Vagina (tissue), 2 donors: ENCODE data around the gene NPM3. TPM values are rescaled to one million over a fixed set of nuclear protein-coding genes. Genes with fewer than 3 reads are reported as not detected.

Experiments used
- DNase-seq, 2 donors: peaks; one replicate each; pipeline ENCODE4 v3.0.0-alpha.2; 2017; ENCODE audit errors: extremely low spot score in 2 of 2
- H3K27ac ChIP-seq: fragments of 200-600 bp; sonication (generic); one replicate; pipeline ENCODE4 v1.5.1; 2019
- H3K27me3 ChIP-seq: fragments of 200-600 bp; sonication (generic); one replicate; pipeline ENCODE4 v1.5.1; 2019
- H3K36me3 ChIP-seq, 2 donors: fragments of 200-600 bp; sonication (generic); one replicate each; pipeline ENCODE4 v1.5.1; 2017 to 2019
- H3K4me1 ChIP-seq: fragments of 200-600 bp; sonication (generic); one replicate; pipeline ENCODE4 v1.5.1; 2019
- H3K4me3 ChIP-seq, 2 donors: fragments of 200-600 bp; sonication (generic); 1 replicate in 1 of 2; 2 replicates in 1 of 2; pipeline ENCODE4 v1.5.1; 2016 to 2019
- H3K9me3 ChIP-seq: fragments of 200-600 bp; sonication (generic); one replicate; pipeline ENCODE4 v1.5.1; 2019
- CTCF ChIP-seq, 3 experiments: fragments of 450-650 bp in 2 of 3; fragments of 200-600 bp in 1 of 3; sonication (generic) in 1 of 3; IDR thresholded peaks; one replicate each; pipeline ENCODE4 v1.5.1; 2017 to 2019; ENCODE audit warnings: antibody characterized with exemption in 3 of 3, mild to moderate bottlenecking in 2 of 3, moderate library complexity in 2 of 3
- POLR2A ChIP-seq, 2 donors: fragments of 450-650 bp; IDR thresholded peaks; one replicate each; pipeline ENCODE4 v1.6.1; 2017; ENCODE audit warnings: antibody characterized with exemption in 2 of 2, mild to moderate bottlenecking in 2 of 2, moderate library complexity in 2 of 2
- POLR2AphosphoS5 ChIP-seq, 2 donors: sonication (generic); formaldehyde crosslinking; IDR thresholded peaks; one replicate each; pipeline ENCODE4 v1.9.0; 2017; ENCODE audit warnings: antibody characterized with exemption in 2 of 2, mild to moderate bottlenecking in 2 of 2, low read depth in 1 of 2; ENCODE audit not compliant: insufficient read depth in 1 of 2
- intact Hi-C: fragments of 100-400 bp; cut with DNase I; formaldehyde crosslinking; loops from one replicate; pipeline ENCODE4 v1.15.1; 2023
- total RNA-seq: library from RNA; depleted of rRNA; stranded (reverse); fragments of >200 nt; gene quantifications from one replicate; pipeline ENCODE4 v1.2.3, GENCODE V29; 2016

NPM3 gene
- total RNA-seq, 1 donor from 2014 or later, result 39.5 TPM

GRCh38 chr10:101759309-101760247 lies 23.7 kb downstream of the NPM3 start:
- intact Hi-C loops, result no loop called here
- Histone ChIP-seq H3K27ac (no peak overlapping the region), H3K4me1 (no peaks in the 10 kb centered on the region), H3K27me3 (no peaks in the 10 kb centered on the region), H3K4me3 (no peak overlapping the region), H3K36me3 (no peaks in the 10 kb centered on the region), H3K9me3 (no peaks in the 10 kb centered on the region)
- TF ChIP-seq CTCF (IDR thresholded peaks at IDR 0.05), result no peak
- no peak for TF ChIP-seq POLR2AphosphoS5 (IDR thresholded peaks at IDR 0.05; ENCODE audit: insufficient read depth in 1 of 2, low read depth in 1 of 2)
- TF ChIP-seq POLR2A (IDR thresholded peaks at IDR 0.05), result no peak
- DNase-seq, result no peak

- Histone ChIP-seq H3K27ac (no peak overlapping the region), H3K4me1 (no peaks in the 10 kb centered on the region), H3K27me3 (no peaks in the 10 kb centered on the region), H3K36me3 (no peaks in the 10 kb centered on the region), H3K9me3 (no peaks in the 10 kb centered on the region), H3K4me3 (no peak overlapping the region)
- TF ChIP-seq POLR2A (IDR thresholded peaks at IDR 0.05) (no peak), POLR2AphosphoS5 (IDR thresholded peaks at IDR 0.05; ENCODE audit: insufficient read depth in 1 of 2, low read depth in 1 of 2) (no peak)
- intact Hi-C loops, result no loop called here
- no peak for DNase-seq
Observed at GRCh38 chr10:101758858-101759257, 24.4 kb downstream of the NPM3 start.

DNA sequence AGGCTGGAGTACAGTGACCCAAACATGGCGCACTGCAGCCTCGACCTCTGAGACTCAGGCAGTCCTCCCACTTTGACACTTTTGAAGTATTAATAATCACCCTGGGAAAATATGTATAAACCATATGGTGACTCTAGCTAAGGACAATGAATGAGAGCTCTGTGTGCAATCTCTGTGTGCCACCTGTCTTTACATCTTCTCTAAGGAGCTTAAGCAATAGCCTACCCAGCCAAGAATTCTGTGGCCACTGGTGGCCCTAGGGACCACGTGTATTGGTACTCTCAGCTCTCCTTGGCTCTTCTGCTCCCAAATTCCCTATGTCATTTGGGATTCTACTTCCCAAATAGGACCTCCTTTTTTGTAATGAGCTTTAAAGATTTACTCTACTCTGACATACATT lies 31.0 kb downstream of the NPM3 start:
- Histone ChIP-seq H3K4me3 (no peak overlapping the region), H3K4me1 (no peaks in the 10 kb centered on the region), H3K27ac (no peak overlapping the region), H3K36me3 (no peaks in the 10 kb centered on the region), H3K9me3 (no peaks in the 10 kb centered on the region), H3K27me3 (no peaks in the 10 kb centered on the region)
- TF ChIP-seq CTCF (IDR thresholded peaks at IDR 0.05), result no peak
- intact Hi-C loops, result no loop called here
- no peak for DNase-seq

- no peaks in the 10 kb centered on the region for H3K4me1 ChIP-seq
- no peaks in the 10 kb centered on the region for H3K9me3 ChIP-seq
- no peak overlapping the region for H3K27ac ChIP-seq
- intact Hi-C loops, result no loop called here
- H3K36me3 ChIP-seq, result no peaks in the 10 kb centered on the region
- no peak for TF ChIP-seq CTCF (IDR thresholded peaks at IDR 0.05)
- TF ChIP-seq POLR2A (IDR thresholded peaks at IDR 0.05), result no peak
- no peak for TF ChIP-seq POLR2AphosphoS5 (IDR thresholded peaks at IDR 0.05; ENCODE audit: insufficient read depth in 1 of 2, low read depth in 1 of 2)
- no peak overlapping the region for H3K4me3 ChIP-seq
- H3K27me3 ChIP-seq, result no peaks in the 10 kb centered on the region
- DNase-seq, result no peak
Observed at GRCh38 chr10:101749047-101750016, 33.9 kb downstream of the NPM3 start.

- Histone ChIP-seq H3K36me3 (no peaks in the 10 kb centered on the region), H3K4me1 (no peaks in the 10 kb centered on the region), H3K4me3 (no peak overlapping the region), H3K27ac (no peak overlapping the region), H3K9me3 (no peaks in the 10 kb centered on the region), H3K27me3 (no peaks in the 10 kb centered on the region)
- TF ChIP-seq CTCF (IDR thresholded peaks at IDR 0.05) (no peak), POLR2AphosphoS5 (IDR thresholded peaks at IDR 0.05; ENCODE audit: insufficient read depth in 1 of 2, low read depth in 1 of 2) (no peak), POLR2A (IDR thresholded peaks at IDR 0.05) (no peak)
- intact Hi-C loops, result no loop called here
- DNase-seq, result no peak
Observed at GRCh38 chr10:101748496-101748895, 34.8 kb downstream of the NPM3 start.
